Stimulated activated CD8-positive, alpha-beta memory T cell treated with anti-CD3 and anti-CD28 coated beads, Interleukin-12 subunit alpha, Interleukin-12 subunit beta, amount 100 ng/mL, for 24 hours (primary cell): ENCODE results near the gene KCNS1.

Experiments used
- DNase-seq: peaks from one replicate; pipeline ENCODE4 v3.0.0-alpha.2; 2020; ENCODE audit errors: extremely low read depth

KCNS1 gene

DNA sequence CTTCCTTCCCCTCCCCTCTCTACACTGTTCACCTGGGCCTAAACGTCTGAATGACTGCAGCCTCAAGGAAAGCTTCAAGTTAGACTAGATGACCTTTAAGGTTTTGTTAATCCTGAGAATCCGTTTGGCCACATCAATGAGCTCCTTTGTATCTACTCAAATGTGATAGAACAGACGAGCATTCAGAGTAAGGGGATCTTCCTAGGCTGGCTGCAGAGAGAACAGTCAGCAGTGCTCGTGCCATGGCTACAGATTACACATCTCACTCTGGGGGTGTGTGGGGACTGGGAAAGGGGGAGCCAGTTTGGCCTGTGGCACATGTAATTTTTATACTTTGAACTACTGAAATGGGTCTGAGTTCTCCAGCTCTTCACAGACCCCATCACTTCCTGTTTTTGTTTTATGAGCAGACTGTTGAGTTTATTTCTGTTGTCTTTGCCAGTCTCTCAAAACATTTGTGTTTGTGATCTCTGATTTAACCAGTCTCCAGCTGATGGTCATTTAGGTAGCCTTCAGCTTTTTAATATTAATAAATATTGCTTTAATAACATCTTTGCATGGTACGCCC lies 50.9 kb downstream of the KCNS1 start:
- no peak for DNase-seq

DNA sequence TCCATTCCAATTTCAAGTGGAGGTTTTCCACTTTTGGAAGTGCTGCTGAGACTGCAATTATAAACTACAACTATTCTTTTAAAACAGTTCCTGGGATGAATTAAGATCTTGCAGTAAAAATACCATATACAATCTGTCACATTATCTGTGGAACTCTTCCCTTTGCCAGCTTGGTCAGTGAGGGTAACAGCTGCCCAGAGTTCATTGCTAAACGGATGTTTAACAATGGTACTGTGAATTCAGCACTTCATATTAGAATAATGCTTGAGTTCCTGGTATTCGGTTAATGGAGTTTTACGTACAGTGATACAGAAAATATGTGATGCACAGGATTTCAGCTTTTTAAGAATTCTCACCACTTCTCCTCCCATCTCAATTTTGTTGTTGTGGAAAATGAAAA lies 51.5 kb downstream of the KCNS1 start:
- no peak for DNase-seq

DNA sequence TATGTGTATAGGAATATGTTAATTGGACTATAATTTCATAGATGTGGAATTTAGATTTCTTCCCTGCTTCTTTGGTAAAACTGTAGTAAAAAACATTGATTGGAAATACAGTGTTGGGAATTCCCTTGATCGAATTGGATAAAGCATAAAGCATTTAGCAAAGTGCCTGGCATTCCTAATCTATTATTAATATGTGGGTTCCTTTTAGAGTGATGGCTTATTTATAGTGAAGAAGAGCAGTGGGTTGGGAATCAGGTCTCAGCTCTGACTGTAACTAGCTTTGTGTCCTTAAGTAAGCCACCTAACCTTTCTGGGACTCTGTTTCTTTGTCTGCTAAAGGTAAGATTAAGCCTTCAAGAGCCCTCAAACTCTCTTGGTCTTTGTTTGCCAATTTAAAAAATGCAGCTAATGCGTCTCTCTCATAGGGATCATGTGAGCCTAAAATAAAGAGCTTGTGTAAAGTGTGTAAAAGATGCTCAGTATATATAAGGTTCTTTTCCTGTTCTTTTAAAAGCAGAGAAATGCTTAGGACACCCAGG lies 53.3 kb downstream of the KCNS1 start:
- no peak for DNase-seq

DNA sequence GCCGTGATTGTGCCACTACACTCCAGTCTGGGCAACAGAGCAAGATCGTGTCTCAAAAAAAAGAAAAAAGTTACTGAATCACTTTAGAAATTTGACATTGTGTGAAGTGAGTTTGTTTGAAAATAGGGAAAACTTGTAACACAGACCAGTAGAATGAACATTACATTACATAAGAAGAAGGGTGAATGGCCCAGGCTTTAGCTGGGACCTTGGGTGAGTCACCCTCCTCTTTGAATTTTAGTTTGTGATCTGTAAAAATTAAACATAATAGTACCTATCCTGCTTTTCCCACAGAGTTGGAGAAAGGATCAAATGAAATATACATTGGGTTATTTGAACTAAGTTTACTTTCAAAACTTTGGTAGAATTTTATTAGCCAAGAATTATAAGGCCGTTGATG lies 56.3 kb downstream of the KCNS1 start:
- no peak for DNase-seq

DNA sequence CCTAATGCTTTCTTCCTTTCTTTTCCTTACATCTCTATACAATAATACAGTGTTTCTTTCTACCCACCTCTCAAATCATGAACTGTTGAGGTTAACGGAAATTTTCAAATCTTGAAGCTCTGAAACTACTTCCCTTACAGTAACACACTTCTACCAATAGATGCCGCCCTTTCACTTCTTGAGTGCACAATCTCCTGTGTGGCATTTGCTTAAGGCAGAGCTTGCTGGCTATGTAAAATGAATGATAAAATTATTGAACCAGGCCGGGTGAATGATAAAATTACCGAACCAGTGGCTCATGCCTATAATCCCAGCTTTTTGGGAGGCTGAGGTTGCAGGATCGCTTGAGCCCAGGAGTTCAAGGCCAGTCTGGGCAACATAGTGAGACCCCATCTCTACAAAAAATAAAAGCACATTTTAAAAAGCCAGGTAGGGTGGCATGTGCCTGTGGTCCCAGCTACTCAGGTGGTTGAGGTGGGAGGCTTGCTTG lies 56.8 kb downstream of the KCNS1 start:
- no peak for DNase-seq

DNA sequence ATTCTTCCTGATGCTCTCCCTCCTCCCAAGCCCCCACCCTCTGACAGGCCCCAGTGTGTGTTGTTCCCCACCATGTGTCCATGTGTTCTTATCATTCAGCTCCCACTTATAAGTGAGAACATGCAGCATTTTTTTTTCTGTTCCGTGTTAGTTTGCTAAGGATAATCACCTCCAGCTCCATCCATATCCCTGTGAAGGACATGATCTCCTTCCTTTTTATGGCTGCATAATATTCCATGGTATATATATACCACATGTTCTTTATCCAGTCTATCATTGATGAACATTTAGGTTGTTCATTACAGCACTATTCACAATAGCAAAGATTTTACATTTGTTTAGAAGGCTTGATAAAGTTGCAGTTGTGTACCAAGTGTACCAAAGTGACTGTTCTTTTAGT lies 57.9 kb downstream of the KCNS1 start:
- DNase-seq, result no peak
